Thyroid gland (tissue), 4 donors: ENCODE data around the gene CYP2C18.

ENCODE experiments used
- CTCF ChIP-seq, 6 experiments: fragments of 200-600 bp in 3 of 6; fragments of 450-650 bp in 3 of 6; sonication (generic) in 3 of 6; IDR thresholded peaks; one replicate each; pipeline ENCODE4 v1.5.1; 2016 to 2019; ENCODE audit warnings: antibody characterized with exemption in 6 of 6, mild to moderate bottlenecking in 2 of 6, inconsistent platforms in 1 of 6, moderate library complexity in 1 of 6
- POLR2A ChIP-seq, 2 donors: fragments of 450-650 bp; IDR thresholded peaks; one replicate each; pipeline ENCODE4 v1.6.1; 2017; ENCODE audit warnings: antibody characterized with exemption in 2 of 2, mild to moderate bottlenecking in 2 of 2, moderate library complexity in 1 of 2

GRCh38 chr10:94738588-94738987, 55.1 kb downstream of the CYP2C18 start:
- TF ChIP-seq POLR2A (IDR thresholded peaks at IDR 0.05) (no peak), CTCF (IDR thresholded peaks at IDR 0.05) (no peak)
